AML-193 (cell line): ENCODE results near the gene FAM185A.
A peak's percentile ranks its signal among the peaks of the same experiment; 100 is the strongest.
"Not testable (repeated sequence)": the region's sequence is repeated elsewhere in the genome, so short reads cannot be mapped to it uniquely, and the experiment has no call there.

ENCODE experiments used
- DNase-seq, 2 experiments: peaks; one replicate each; lab custom pipeline; 2025; lab: John Stamatoyannopoulos, UW

Gene FAM185A

GRCh38 chr7:102830197-102830596, 81.4 kb downstream of the FAM185A start:
- no peak for DNase-seq

GRCh38 chr7:102832674-102833073, 83.9 kb downstream of the FAM185A start:
- DNase-seq = no peak

GRCh38 chr7:102833343-102833742, 84.5 kb downstream of the FAM185A start:
- DNase-seq = no peak

DNA sequence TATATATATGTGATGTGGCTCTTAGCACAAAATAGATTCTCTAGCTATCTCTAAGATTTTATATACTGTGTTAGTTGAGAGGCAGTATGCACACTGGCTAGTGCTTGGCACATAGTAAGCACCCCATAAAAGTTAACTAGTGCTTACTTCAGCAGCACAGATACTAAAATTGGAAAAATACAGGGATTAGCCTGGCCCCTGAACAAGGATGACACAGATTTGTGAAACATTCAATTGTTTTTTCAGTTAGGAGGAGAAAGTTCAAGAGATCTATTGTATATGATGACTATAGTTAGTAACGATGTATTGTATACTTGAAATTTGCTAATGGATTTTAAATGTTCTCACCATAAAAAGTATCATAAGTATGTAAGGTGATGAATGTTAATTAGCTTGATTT, 85.7 kb downstream of the FAM185A start:
- DNase-seq = no peak

GRCh38 chr7:102834999-102835398, 86.2 kb downstream of the FAM185A start:
- DNase-seq = no peak

GRCh38 chr7:102836191-102836919, 87.6 kb downstream of the FAM185A start:
- DNase-seq = no peak

DNA sequence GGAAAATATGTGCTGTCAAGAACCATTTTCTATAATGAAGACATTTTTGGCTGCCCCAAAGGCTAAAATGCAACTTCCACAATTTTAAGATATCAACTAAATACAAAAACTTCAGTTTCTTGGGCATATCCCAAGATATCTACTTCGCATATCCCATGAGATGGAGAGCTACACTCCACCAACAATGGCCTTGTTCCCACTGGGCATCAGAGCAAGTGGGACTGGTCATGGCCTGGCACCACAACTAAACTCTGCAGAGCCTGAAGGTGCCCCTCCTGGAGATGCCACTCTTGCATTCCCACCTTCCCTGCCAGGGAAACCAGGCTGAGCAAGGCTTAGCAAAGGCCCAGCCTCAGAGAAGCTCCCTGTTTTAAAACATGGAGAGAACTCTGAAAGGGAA, 88.2 kb downstream of the FAM185A start:
- DNase-seq = no peak

DNA sequence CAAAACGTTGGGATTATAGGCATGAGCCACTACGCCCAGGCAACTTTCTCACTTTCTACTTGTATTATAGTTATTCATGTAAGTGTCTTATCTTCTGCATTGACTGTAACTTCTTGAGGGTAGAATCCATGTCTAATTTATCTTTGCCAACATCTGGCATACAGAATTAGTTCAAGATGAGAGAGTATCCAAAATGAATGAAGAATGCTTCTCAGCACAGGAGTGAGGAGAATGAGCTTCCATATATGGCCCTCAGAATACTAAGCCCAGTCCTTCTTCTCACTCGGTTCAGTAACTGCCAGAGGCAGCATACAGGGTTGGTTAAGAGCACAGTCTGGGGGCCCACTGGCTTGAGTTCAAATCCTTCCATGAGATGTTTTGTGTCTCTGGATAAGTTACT, 89.0 kb downstream of the FAM185A start:
- no peak for DNase-seq

GRCh38 chr7:102838572-102839101, 89.8 kb downstream of the FAM185A start:
- DNase-seq = not testable (repeated sequence)

GRCh38 chr7:102840404-102840803, 91.6 kb downstream of the FAM185A start:
- DNase-seq = no peak

- DNase-seq = no peak
These were observed 92.5 kb downstream of the FAM185A start for GRCh38 chr7:102841290-102841689.

DNA sequence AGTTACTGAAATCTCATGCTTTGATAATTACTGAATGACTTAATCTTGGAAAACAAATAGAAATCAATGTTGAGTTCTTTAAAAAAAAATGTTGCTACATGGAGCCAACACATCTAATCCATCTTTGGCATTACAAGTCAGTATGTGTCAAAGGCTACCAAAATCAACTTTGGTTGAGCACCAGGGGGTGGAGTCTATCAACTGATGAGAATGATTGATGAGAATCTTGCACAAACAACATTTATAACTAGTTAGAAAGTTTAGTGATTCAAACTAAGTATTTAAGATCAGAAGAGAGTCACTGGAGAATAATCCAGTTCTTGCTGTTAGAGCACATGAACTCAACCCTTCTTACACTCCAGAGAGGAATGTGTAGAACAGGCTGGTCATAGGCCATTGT, 93.5 kb downstream of the FAM185A start:
- no peak for DNase-seq

DNA sequence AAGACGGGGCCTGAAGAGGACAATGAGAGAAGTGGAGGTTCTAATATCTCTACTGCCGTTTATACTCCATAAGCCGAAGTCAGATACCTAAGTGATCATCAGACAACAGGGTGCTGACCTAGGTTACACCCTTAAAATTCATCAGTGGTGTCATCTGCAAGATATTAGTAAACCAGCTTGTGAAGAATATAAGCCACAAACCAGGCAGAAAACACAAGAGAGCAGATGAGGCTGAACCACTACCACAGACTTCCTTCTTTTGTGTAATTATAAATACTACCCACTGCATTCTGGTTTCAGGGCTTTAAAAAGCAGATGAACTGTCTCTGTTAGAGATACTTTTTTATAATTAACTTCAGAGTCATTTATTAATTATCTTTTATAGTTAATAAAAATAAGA, 95.1 kb downstream of the FAM185A start:
- DNase-seq = peak; percentile 10 to 32

DNA sequence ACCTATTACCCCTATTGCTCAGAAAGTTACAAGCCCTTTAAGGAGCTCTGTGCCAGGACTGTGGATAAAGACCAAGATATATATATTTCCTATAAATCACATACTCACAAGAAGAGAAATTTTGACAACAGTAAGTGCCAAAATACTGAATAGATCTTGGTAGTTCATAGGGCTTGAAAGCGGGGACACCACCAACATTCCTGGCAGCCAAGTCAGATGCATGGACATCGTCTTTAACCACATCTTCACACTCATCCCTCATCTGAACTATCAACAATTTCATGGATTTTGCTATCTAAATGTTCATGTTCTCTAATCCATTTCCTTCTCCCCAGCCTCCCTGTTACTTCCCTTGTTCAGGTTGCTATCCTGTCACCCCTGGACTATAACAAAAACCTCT, 96.5 kb downstream of the FAM185A start:
- DNase-seq = no peak

DNA sequence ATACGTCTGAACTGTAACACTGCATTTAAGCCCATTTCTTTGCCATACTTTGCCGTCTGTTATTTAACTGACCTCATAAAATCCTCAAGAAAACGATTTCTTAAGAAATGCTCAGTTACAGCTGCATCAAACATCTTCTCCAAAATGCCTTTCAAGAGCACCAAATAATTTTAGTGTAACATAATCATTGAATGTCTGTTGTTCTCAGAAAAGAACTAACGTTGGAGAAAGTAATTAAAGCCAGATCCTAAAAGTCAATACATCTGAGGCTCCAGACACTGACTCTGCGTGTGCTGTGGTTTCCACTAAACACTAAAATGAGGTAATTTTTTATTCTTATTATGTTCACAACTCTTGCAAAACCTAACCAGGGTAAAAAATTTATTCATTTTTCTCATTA, 100.3 kb downstream of the FAM185A start:
- DNase-seq = no peak

DNA sequence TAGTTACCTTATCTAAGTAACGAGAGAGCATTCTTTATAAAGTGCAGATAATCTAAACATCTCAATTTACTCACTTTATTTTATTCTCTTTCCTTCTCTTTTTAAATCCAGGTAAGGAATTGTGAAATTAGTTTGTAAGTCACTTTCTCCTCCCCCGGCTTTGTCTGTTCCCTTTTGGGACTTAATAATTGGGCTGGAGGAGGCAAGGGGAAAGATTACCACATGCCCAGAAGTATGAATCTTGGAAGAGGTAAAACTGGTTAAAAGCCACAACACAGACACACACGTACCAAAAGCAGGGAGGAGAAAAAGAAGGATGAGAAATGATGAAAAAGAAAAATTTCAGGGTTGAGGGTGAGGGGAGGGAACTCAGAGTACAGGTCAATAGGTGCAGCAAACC, 100.7 kb downstream of the FAM185A start:
- DNase-seq = no peak

- no peak for DNase-seq
These were observed 107.2 kb downstream of the FAM185A start for GRCh38 chr7:102856036-102856435.
